Measurements from ENCODE around the gene RAMP1.

RAMP1 gene

GRCh38 chr2:237898057-237898414 lies 38.6 kb downstream of the RAMP1 start:
- no peak for DNase-seq

GRCh38 chr2:237900891-237901831 lies 41.7 kb downstream of the RAMP1 start:
- DNase-seq, result no peak

DNA sequence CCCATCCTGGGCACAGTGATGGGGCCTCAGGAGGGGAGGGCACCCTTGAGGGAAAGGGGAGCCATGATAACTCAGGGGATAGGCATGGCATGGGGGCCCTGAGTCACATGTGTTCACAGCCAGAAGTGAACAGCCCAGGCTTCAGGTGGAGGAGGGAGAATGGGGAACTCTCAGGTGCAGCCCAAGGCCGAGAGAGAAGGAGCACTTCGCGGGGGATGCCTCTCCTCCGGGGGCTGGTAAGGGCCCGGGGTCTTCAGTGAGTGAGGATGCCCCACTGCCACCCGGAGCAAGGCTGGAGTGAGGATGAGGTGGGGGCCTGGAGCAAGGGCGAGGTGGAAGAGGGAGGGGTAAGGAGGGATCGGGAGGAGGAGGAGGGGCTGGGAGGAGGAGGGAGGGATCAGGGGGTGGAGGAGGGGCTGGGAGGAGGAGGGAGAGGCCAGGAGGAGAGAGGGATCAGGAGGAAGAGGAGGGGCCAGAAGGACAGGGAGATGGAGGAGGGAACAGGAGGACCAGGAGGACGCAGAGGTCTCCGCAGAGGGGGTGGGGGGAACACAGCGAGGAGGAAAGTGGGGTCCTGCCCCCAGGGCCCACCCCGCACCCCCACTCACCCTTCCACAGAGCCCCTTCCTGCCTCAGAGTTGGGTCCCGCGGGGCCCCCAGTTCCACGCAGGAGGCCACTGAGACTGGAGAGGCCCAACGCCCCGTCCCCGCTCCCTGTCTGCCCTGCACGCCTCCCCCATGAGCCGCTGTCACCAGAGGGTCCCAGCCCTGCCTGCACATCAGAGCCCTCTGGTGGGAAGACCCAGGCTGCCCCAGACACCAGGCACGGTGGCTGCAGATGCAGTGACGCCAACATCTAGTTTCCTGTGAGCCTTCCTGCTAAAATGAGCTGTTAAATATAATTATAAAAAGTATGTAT lies 42.8 kb downstream of the RAMP1 start:
- no peak for DNase-seq

- no peak for DNase-seq
These were observed 45.6 kb downstream of the RAMP1 start for GRCh38 chr2:237904831-237905599.

DNA sequence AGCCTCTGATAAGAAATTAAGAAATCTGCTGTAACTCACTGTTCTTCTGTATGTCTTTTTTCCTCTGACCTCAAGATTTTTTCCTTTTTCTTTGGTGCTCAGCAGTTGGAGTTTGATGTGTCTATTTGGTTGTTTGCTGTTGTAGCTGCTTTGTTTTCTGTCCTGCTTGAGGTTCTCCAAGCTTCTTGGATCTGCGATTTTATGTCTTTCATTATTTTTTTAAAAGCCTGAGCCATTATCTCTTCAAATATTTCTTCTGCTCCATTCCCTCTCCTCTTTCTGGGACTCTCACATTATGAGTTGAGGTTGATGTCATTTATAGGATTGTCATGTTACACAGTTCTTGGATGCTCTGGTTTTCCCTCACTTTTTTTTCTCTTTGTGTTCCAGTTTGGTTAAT lies 47.7 kb downstream of the RAMP1 start:
- no peak for DNase-seq

GRCh38 chr2:237909075-237909695 lies 49.8 kb downstream of the RAMP1 start:
- no peak for DNase-seq

DNA sequence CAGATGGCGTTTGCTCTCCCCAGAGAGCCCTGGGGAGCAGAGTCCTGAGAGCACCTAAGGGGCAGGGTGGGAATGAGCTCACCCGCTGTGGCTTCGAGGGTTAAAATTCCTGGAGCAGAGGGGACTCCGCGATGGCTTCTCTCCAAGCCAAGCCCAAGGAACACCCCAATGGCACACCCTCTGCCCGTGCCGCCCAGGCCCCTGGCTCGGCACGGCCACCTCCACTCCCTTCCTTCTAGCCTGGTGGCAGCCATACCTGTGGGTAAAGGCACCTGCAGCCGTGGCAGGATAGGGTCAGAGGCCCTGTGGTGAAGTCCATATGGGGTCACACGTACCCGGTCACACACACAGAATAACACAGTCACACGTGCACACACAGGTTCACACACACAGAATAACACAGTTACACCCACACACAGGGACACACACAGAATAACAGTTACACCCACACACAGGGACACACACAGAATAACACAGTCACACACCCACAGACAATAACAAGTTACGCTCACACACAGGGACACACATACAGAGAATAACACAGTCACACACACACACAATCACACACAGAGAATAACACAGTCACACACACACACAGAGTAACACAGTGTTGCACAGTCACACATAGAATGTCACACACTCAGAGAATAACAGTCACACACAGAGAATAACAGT lies 50.5 kb downstream of the RAMP1 start:
- DNase-seq, result no peak

DNA sequence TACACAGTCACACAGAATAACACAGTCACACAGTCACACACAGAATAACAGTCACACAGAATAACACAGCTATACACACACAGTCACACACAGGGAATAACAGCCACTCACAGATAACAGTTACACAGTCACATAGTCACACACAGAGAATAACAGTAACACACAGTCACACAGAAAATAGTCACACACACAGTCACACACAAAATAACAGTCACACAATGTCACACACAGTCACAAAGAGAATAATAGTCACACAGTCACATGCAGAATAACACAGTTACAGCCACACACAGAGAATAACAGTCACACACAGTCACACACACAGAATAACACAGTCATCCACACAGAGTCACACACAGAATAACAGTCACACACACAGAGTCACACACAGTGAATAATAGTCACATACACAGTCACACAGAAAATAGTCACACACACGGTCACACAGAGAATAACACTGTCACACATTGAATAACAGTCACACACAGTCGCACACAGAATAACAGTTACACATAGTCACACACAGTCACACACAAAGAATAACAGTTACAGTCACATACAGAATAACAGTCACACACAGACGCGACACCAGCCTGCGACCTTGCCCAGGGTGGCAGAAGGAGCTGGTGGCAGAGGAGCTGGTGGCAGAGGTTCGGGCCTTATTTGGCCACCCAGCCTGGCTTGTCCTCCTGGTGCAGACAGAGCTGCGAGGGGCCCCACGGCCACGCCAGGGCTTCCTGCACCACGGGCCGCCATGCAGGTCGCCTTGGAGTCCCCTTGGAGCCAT lies 51.3 kb downstream of the RAMP1 start:
- no peak for DNase-seq

GRCh38 chr2:237911363-237912017 lies 52.1 kb downstream of the RAMP1 start:
- DNase-seq, result no peak

- DNase-seq, result no peak
These were observed 53.1 kb downstream of the RAMP1 start for GRCh38 chr2:237912271-237913192.

DNA sequence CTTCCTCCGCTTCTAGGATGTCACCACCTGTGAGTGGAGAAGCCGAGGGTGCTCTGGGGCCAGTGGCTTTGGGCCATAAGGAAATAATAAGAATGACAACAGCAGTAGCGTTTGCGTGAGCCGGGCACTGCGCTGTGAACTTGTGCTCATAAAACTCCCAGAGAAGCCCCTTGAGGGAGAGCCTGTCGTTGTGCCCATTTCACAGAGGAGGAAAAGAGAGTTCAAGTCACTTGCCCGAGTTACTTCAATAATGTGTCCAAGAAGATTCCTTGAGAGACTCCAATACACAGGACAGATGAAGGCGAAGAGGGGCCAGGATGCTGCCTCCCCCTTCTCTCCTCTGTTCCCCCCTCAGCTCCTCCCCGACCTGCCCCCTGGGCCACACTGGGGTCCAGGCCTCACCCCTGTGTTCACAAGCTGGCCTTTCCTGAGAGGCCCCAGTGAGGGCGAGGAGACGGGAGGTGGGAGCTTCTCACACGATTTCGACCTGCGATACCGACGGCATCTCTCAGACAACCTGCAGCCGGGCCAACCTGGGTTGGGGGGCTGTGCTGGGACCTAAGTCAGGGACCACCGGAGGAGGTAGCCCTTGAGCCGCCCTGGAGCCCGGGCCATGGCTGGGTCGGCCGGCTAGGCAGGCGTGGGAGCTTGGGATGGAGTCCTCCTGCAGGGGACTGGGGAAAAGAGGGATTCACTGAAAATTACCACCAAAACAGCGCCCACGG lies 53.9 kb downstream of the RAMP1 start:
- DNase-seq, result no peak

GRCh38 chr2:237915576-237915975 lies 56.2 kb downstream of the RAMP1 start:
- no peak for DNase-seq

- DNase-seq, result no peak
These were observed 56.9 kb downstream of the RAMP1 start for GRCh38 chr2:237916296-237916695.

DNA sequence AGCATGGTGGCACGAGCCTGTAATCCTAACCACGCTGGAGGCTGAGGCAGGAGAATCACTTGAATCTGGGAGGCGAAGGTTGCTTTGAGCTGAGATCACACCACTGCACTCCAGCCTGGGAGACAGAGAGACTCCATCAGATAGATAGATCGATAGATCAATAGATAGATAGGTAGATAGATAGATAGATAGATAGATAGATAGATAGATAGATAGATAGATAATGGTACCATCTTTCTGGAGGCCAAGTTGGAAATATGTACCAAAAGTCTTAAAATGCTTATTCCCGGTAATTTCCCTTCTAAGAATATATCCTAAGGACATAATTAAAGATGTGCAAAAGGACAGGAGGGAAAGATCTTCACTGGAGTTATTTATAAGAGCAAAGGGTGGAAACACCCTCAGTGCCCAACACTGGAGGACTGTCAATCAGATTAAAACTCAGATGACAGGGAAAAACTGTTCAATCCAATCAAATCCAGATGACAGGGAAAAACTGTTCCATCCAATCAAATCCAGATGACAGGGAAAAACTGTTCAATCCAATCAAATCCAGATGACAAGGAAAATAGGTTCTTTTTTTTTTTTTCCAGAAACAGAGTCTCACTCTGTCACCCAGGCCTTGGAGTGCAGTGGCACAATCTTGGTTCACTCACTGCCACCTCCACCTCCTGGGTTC lies 58.4 kb downstream of the RAMP1 start:
- no peak for DNase-seq

DNA sequence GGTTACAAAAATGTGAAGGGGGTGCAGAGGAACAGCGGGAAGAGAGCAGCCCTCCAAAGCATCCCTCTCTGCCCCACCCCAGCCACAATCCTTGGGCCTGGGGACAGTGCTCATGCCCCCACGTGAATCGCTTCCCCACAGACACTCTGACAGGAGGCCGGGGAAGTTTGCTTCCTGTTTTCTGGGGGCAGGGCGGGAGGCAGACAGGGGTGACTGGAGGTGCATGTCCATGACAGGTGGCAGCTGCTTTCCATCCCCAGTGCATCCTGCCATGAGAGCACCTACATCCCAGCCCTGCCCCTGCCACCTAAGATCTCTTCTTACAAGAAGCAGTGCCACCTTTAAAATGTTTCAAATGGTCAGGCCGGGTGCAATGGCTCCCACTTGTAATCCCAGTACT lies 60.2 kb downstream of the RAMP1 start:
- DNase-seq, result no peak

GRCh38 chr2:237920673-237921072 lies 61.2 kb downstream of the RAMP1 start:
- DNase-seq, result no peak

DNA sequence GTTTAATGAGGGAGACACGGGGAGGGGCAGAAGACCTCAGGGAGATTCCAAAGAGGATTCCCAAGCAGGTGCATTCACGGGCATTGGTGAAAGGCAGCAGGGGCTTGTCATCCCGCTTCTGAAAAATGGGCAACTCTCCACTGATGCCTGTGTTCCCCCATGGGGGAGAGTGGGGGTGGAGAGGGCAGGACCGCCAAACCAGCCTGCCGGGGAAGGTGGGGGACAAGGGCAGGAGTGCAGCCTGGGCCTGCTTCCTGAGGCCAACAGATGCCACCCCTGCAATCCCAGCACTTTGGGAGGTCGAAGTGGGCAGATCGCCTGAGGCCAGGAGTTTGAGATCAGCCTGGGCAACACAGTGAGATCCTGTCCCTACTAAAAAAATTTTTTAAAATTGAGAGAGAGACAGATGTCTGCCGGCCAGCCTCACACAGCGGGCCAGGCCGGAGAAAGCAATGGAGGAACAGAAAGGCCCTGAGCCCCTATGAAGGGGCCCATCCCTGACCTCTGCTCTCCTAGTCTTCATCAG lies 62.6 kb downstream of the RAMP1 start:
- no peak for DNase-seq

Data from NCI-H1048 (cell line).